ENCODE data around the gene RNF212.

GRCh38 chr4:1023075-1023640 lies 90.2 kb downstream of the RNF212 start:
- TF ChIP-seq CTCF (IDR thresholded peaks at IDR 0.05) (no peak), POLR2A (IDR thresholded peaks at IDR 0.05) (no peak), POLR2AphosphoS5 (IDR thresholded peaks at IDR 0.05) (no peak), EP300 (IDR thresholded peaks at IDR 0.05) (no peak)

Measured in upper lobe of left lung (tissue), 4 donors.